ENCODE results near the gene PIGR. TPM values are rescaled to one million over a fixed set of nuclear protein-coding genes. Genes with fewer than 3 reads are reported as not detected.
A peak's percentile ranks its signal among the peaks of the same experiment; 100 is the strongest.

Gene PIGR
- total and polyA plus RNA-seq, 9 of the 15 experiments (the other 6 are each of a cell fraction or from before 2014, with no cell fraction given): 0.01 to 1.5 (median 0.03) TPM; not detected in 4

DNA sequence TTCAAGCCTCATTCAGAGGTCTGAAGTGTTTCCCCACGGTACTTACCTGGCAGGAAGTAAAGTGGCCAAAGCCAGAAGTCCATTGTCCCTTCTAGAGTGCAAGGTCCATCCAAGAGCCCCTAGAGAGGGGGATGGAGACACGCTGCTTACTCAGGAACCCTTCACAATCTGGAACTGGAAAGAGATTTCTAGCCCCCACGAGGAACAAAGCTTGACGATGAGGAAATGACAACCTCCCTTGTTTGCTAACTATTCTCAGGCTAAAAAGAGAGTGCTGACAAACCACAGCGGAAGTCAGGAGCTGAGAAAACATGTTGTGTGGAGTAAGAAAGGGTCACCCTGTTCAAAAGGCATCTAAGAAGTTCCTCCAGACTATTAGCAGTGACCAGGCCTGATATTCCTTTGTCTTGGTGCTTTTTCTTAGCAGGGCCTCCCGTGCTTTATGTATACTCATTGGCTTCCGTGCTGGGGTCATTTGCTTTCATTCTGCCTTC, 24.4 kb downstream of the PIGR start, which contains the start of gene FCMR:
TSS of gene FCMR (minus strand) at position 170 of the 494 bp plus-strand sequence. CDS start at position 83, 87 bp downstream.
- FAIRE-seq (no peak), ATAC-seq (no peak), DNase-seq (ENCODE audit: extremely low read depth in 1 of 4, low spot score in 3 of 4) (no peak)
- Histone ChIP-seq H3K79me2 (ENCODE audit: control insufficient read depth, insufficient read depth, low read length) (no peaks in the 10 kb centered on the region), H3K36me3 (ENCODE audit: control insufficient read depth, insufficient read depth, low read length) (no peaks in the 10 kb centered on the region), H4K20me1 (replicated peaks; ENCODE audit: control insufficient read depth, insufficient read depth, low read length) (no peaks in the 10 kb centered on the region), H3K9ac (ENCODE audit: insufficient read depth in 1 of 2, low read depth in 2 of 2, low read length in 2 of 2) (no peak within 1 kb of the TSS), H3K4me1 (replicated peaks in 1 of 2; ENCODE audit: control insufficient read depth in 2 of 2, insufficient read depth in 2 of 2, low read length in 2 of 2) (peaks cover 4 to 20% of the 10 kb centered on the region in 2 experiments), H3K4me3 (no peak within 1 kb of the TSS), H3K9me3 (replicated peaks; ENCODE audit: control insufficient read depth, insufficient read depth, low read depth, low read length) (no peaks in the 10 kb centered on the region; the same call in 1 of the 2 replicates), H3K27ac (ENCODE audit: extremely low read depth, low read depth, low read length) (no peak within 1 kb of the TSS), H3K27me3 (ENCODE audit: control insufficient read depth in 2 of 2, insufficient read depth in 2 of 2, low read length in 2 of 2) (peaks cover 2 to 9% of the 10 kb centered on the region in 2 experiments; a peak in 3 of 5 replicates), H3K4me2 (ENCODE audit: insufficient read depth, low read length) (no peak within 1 kb of the TSS), H2AFZ (ENCODE audit: low read depth, low read length) (peak within 1 kb of the TSS; percentile 70), H3K9me1 (ENCODE audit: control insufficient read depth, insufficient read depth, low read length) (no peaks in the 10 kb centered on the region)
- intact Hi-C loops (cut with micrococcal nuclease) (no loop called here), in situ Hi-C loops (cut with MboI) (loop anchor here (25.0 kb wide), 1 partner anchor 310 kb away; the partner anchor contains the start of gene EIF2D)
- POLR2A ChIA-PET: interaction anchor here (0.6 to 2.1 kb wide), 7 partner anchors 10 to 302 kb away, joined by 3 to 6 read pairs (median 3); no protein-coding TSS in a partner anchor
- TF ChIP-seq ETV1 (tag; conservative IDR thresholded peaks at IDR 0.05; ENCODE audit: low read depth) (0 out of 2 replicates have a peak, but pooled peaks have one; percentile 14), GABPA (tag; conservative IDR thresholded peaks at IDR 0.05; ENCODE audit: low read depth) (peak; percentile 28; the same call in 1 of the 2 replicates), MXI1 (IDR thresholded peaks at IDR 0.05; ENCODE audit: low read depth, low read length) (no peak), DIDO1 (tag; IDR thresholded peaks at IDR 0.05; ENCODE audit: low read depth) (no peak)
- BruUV-seq (replicated peaks): no TSS peak
- WGBS (ENCODE audit: insufficient coverage, low coverage, missing lambda C conversion rate): 7% methylated on average over 7 of the region's 7 CpGs
- CTCF ChIA-PET (ENCODE audit: low intra/inter-chr PET ratio): no interaction called here

- DNase-seq (ENCODE audit: extremely low read depth in 1 of 4, low spot score in 3 of 4): no peak
- WGBS (ENCODE audit: insufficient coverage, low coverage, missing lambda C conversion rate): 3% methylated on average over 3 of the region's 3 CpGs
- Histone ChIP-seq H3K4me1 (replicated peaks in 1 of 2; ENCODE audit: control insufficient read depth in 2 of 2, insufficient read depth in 2 of 2, low read length in 2 of 2) (peaks cover 0 to 5% of the 10 kb centered on the region in 2 experiments; a peak in 3 of 5 replicates), H4K20me1 (replicated peaks; ENCODE audit: control insufficient read depth, insufficient read depth, low read length) (no peaks in the 10 kb centered on the region), H3K9me1 (ENCODE audit: control insufficient read depth, insufficient read depth, low read length) (no peaks in the 10 kb centered on the region), H2AFZ (ENCODE audit: low read depth, low read length) (no peak overlapping the region), H3K9me3 (replicated peaks; ENCODE audit: control insufficient read depth, insufficient read depth, low read depth, low read length) (no peaks in the 10 kb centered on the region), H3K4me2 (ENCODE audit: insufficient read depth, low read length) (no peak overlapping the region), H3K36me3 (ENCODE audit: control insufficient read depth, insufficient read depth, low read length) (no peaks in the 10 kb centered on the region), H3K4me3 (no peak overlapping the region), H3K79me2 (ENCODE audit: control insufficient read depth, insufficient read depth, low read length) (no peaks in the 10 kb centered on the region), H3K27ac (ENCODE audit: extremely low read depth, low read depth, low read length) (no peak overlapping the region), H3K9ac (ENCODE audit: insufficient read depth in 1 of 2, low read depth in 2 of 2, low read length in 2 of 2) (no peak overlapping the region), H3K27me3 (ENCODE audit: control insufficient read depth in 2 of 2, insufficient read depth in 2 of 2, low read length in 2 of 2) (peaks cover 29 to 39% of the 10 kb centered on the region in 2 experiments)
- TF ChIP-seq ZNF444 (CRISPR knock-in tag; IDR thresholded peaks at IDR 0.05): no peak
- no peak for TF ChIP-seq SREBF1 (IDR thresholded peaks at IDR 0.05; ENCODE audit: borderline replicate concordance, low read depth, low read length)
- TF ChIP-seq ZNF778 (CRISPR knock-in tag; IDR thresholded peaks at IDR 0.05): no peak
- no peak for TF ChIP-seq ZC3H11A (IDR thresholded peaks at IDR 0.05; ENCODE audit: low read depth, low read length)
- no peak for TF ChIP-seq ERF (CRISPR knock-in tag; IDR thresholded peaks at IDR 0.05)
- TF ChIP-seq ATF6 (CRISPR knock-in tag; IDR thresholded peaks at IDR 0.05): no peak
- no peak for TF ChIP-seq ZNF561 (CRISPR knock-in tag; conservative IDR thresholded peaks at IDR 0.05)
- TF ChIP-seq JUNB (CRISPR knock-in tag; conservative IDR thresholded peaks at IDR 0.05): no peak
- no peak for TF ChIP-seq GATAD2B (IDR thresholded peaks at IDR 0.05; ENCODE audit: borderline replicate concordance)
- TF ChIP-seq NCOA2 (IDR thresholded peaks at IDR 0.05; ENCODE audit: partially characterized antibody in 2 of 2): no peak
- in situ Hi-C loops (cut with MboI): loop anchor here (25.0 kb wide), 1 partner anchor 306 kb away; the partner anchor contains the start of gene EIF2D
- no peak for ATAC-seq
- no peak for FAIRE-seq
- CTCF ChIA-PET (ENCODE audit: low intra/inter-chr PET ratio): interaction anchor here (0.6 to 0.9 kb wide), 2 partner anchors 18 to 169 kb away, joined by 5 to 6 read pairs; no protein-coding TSS in a partner anchor
- intact Hi-C loops (cut with micrococcal nuclease): no loop called here
- POLR2A ChIA-PET: interaction anchor here (0.6 to 1.2 kb wide), 2 partner anchors 14 to 452 kb away, joined by 3 to 5 read pairs; no protein-coding TSS in a partner anchor
- BruUV-seq (replicated peaks): no TSS peak
Observed at GRCh38 chr1:206918076-206918475, 28.2 kb downstream of the PIGR start.
